KMS-11 (cell line): ENCODE measurements around the gene AGPS.

Experiments
- H2AFZ ChIP-seq: fragments of 200-600 bp; sonication (generic); 2 replicates; pipeline ENCODE4 v1.6.1; 2016; ENCODE audit warnings: antibody characterized with exemption, mixed run types, low read depth
- H3K27ac ChIP-seq: fragments of 200-600 bp; sonication (generic); 2 replicates; pipeline ENCODE4 v1.6.1; 2016; ENCODE audit warnings: mild to moderate bottlenecking, mixed run types
- H3K27me3 ChIP-seq: fragments of 200-600 bp; sonication (generic); 2 replicates; pipeline ENCODE4 v1.6.1; 2017; ENCODE audit warnings: mild to moderate bottlenecking, low read depth, mixed run types, moderate library complexity; ENCODE audit not compliant: insufficient read depth
- H3K36me3 ChIP-seq: fragments of 200-600 bp; sonication (generic); 2 replicates; pipeline ENCODE4 v1.6.1; 2017; ENCODE audit warnings: mild to moderate bottlenecking, mixed run types; ENCODE audit not compliant: insufficient read depth
- H3K4me1 ChIP-seq: fragments of 200-600 bp; sonication (generic); 2 replicates; pipeline ENCODE4 v1.6.1; 2016; ENCODE audit warnings: mild to moderate bottlenecking, low read depth, mixed run types; ENCODE audit not compliant: poor library complexity, severe bottlenecking
- H3K4me2 ChIP-seq: fragments of 200-600 bp; sonication (generic); 2 replicates; pipeline ENCODE4 v1.7.0; 2016; ENCODE audit warnings: mild to moderate bottlenecking, mixed run types
- H3K4me3 ChIP-seq: fragments of 200-600 bp; sonication (generic); IDR thresholded peaks from 2 replicates; pipeline ENCODE4 v1.6.1; 2017; ENCODE audit warnings: low read depth, low read length, mixed read lengths; ENCODE audit not compliant: insufficient read depth
- H3K79me2 ChIP-seq: fragments of 200-600 bp; sonication (generic); 2 replicates; pipeline ENCODE4 v1.6.1; 2016; ENCODE audit warnings: low read depth, mixed run types; ENCODE audit not compliant: insufficient read depth
- H3K9ac ChIP-seq: fragments of 200-600 bp; sonication (generic); 2 replicates; pipeline ENCODE4 v1.6.1; 2016; ENCODE audit warnings: mild to moderate bottlenecking, mixed run types
- H4K20me1 ChIP-seq: fragments of 200-600 bp; sonication (generic); 2 replicates; pipeline ENCODE4 v1.6.1; 2016; ENCODE audit warnings: mild to moderate bottlenecking, mixed run types; ENCODE audit not compliant: insufficient read depth
- TF ChIP-seq, protein P1 (sequence below): fragments of 200-600 bp; sonication (generic); conservative IDR thresholded peaks from 2 replicates; pipeline ENCODE4 v1.6.1; 2017; ENCODE audit warnings: low read depth, mild to moderate bottlenecking, antibody characterized with exemption, low read length, moderate library complexity, mixed read lengths

The AGPS gene

DNA sequence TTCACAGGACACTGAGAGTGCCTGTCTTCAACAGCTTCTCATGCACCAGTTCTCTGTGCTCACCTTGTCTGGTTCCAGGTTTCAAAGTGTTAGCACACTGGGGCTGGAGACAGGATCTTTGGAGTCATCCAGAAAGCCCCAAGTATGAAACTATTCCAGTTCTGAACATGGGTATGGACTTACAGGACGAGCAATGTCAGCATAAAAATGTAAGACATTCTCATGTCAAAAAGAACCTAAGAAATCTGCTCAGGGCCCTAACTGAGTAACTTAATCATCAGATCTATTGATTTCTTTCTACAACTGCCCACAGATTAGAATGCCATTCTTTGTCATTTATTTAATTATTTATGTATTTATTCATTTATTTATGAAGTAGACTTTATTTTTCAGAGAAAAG, 184.5 kb downstream of the AGPS start:
- Histone ChIP-seq H3K4me3 (no peak overlapping the region), H3K9ac (no peak overlapping the region), H3K27ac (no peak overlapping the region), H3K36me3 (no peaks in the 10 kb centered on the region), H2AFZ (no peak overlapping the region), H3K4me1 (no peaks in the 10 kb centered on the region), H3K79me2 (no peaks in the 10 kb centered on the region), H3K27me3 (no peaks in the 10 kb centered on the region), H4K20me1 (no peaks in the 10 kb centered on the region), H3K4me2 (no peak overlapping the region)
- TF ChIP-seq, protein P1, sequence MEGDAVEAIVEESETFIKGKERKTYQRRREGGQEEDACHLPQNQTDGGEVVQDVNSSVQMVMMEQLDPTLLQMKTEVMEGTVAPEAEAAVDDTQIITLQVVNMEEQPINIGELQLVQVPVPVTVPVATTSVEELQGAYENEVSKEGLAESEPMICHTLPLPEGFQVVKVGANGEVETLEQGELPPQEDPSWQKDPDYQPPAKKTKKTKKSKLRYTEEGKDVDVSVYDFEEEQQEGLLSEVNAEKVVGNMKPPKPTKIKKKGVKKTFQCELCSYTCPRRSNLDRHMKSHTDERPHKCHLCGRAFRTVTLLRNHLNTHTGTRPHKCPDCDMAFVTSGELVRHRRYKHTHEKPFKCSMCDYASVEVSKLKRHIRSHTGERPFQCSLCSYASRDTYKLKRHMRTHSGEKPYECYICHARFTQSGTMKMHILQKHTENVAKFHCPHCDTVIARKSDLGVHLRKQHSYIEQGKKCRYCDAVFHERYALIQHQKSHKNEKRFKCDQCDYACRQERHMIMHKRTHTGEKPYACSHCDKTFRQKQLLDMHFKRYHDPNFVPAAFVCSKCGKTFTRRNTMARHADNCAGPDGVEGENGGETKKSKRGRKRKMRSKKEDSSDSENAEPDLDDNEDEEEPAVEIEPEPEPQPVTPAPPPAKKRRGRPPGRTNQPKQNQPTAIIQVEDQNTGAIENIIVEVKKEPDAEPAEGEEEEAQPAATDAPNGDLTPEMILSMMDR: no peak

DNA sequence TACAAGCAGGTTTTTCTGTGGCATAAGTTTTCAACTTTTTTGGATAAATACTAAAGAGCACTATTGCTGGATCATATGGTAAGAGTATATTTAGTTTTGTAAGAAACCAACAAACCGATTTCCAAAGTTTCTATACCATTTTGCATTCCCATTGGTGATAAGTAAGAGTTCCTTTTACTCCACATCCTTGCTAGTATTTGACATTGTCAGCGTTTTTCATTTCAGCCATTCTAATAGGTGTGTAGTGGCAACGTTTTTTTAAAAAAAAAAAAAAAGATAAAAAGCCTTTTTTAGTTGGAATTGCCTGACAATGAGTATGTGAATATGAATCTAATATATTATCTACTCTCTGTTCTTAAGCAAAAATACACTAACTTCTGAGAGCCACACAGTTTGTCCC, 185.9 kb downstream of the AGPS start:
- Histone ChIP-seq H3K4me1 (no peaks in the 10 kb centered on the region), H3K9ac (no peak overlapping the region), H2AFZ (no peak overlapping the region), H3K36me3 (no peaks in the 10 kb centered on the region), H3K27ac (no peak overlapping the region), H3K79me2 (no peaks in the 10 kb centered on the region), H3K27me3 (no peaks in the 10 kb centered on the region), H3K4me3 (no peak overlapping the region), H3K4me2 (no peak overlapping the region), H4K20me1 (no peaks in the 10 kb centered on the region)
- TF ChIP-seq, protein P1: no peak

DNA sequence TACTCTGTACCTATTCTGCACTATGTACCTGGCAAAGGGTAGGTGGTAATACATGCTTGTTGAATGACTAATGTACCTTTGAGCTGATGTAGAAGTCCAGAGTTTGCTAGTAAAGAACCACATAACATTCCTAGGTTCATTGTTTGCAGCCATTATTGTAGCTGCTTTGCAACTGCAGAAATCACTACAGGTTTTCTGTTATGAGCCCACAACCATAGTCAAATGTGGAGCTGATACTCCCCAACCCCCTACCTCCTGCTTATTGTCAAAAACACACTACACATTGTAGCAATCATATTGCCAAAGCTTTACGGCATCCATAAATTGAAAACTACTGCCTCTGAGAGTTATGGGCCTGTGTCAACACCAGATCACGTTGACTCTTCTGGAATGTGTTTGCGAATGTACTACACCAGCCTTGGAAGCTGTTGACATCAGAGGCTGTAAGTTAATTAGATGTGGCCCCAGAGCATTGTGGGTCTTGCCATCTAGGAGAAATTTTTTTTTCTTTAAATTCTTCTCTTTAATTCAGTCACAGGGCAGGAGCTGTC, 187.0 kb downstream of the AGPS start:
- Histone ChIP-seq H3K4me1 (no peaks in the 10 kb centered on the region), H3K79me2 (no peaks in the 10 kb centered on the region), H3K4me2 (no peak overlapping the region), H4K20me1 (no peaks in the 10 kb centered on the region), H3K4me3 (no peak overlapping the region), H3K36me3 (no peaks in the 10 kb centered on the region), H3K9ac (no peak overlapping the region), H3K27me3 (no peaks in the 10 kb centered on the region), H2AFZ (no peak overlapping the region), H3K27ac (no peak overlapping the region)
- TF ChIP-seq, protein P1: no peak

DNA sequence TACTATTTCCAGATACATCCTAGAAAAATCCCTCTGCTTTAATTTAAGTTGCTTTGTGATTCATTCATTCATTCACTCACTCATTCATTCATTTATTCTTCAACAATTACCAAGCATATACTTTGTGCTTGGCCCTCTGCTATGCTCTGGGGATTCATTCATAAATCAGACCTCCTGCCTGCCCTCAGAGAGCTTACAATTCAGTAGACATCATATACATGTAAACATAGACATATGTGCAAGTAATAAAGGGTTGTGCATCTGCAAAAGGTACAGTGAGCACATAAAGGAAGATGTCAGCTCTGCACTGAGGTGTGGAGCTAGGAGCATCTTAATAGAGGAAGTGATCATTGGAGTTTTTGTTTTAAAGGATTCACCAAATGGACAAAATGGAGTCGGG, 189.4 kb downstream of the AGPS start:
- H4K20me1 ChIP-seq: no peaks in the 10 kb centered on the region
- no peak overlapping the region for H3K27ac ChIP-seq
- no peak overlapping the region for H3K9ac ChIP-seq
- H3K4me2 ChIP-seq: no peak overlapping the region
- TF ChIP-seq, protein P1: no peak
- no peak overlapping the region for H2AFZ ChIP-seq
- H3K4me1 ChIP-seq: no peaks in the 10 kb centered on the region
- no peaks in the 10 kb centered on the region for H3K27me3 ChIP-seq
- no peaks in the 10 kb centered on the region for H3K79me2 ChIP-seq
- H3K36me3 ChIP-seq: no peaks in the 10 kb centered on the region
- no peak overlapping the region for H3K4me3 ChIP-seq
